Measurements from ENCODE around the gene EVA1C. TPM values are rescaled to one million over a fixed set of nuclear protein-coding genes. Genes with fewer than 3 reads are reported as not detected.
"Not testable (repeated sequence)": the region's sequence is repeated elsewhere in the genome, so short reads cannot be mapped to it uniquely, and the experiment has no call there.

EVA1C gene
- polyA plus RNA-seq, 1 donor (not counting 4 experiments of a cell fraction or from before 2014, with no cell fraction given): 15.3 TPM

DNA sequence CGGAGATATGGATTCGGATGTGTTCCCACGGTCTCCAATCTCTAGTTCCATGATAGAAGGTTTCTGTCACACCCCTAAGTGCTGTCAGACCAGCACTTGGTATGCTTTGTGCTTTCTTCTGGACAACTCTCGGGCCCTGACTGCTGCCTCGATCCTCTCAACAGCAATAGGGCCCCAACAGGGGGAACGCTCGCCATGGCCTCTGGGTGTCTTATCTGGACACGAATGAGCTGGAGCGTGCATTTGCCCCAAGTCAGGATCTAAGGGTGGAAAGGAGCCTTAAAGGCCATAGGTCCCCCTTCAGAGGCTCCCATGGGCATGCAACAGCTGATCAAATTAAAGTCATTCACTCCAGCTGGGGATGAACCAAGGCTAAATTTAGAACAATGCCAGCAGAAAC lies 96.1 kb downstream of the EVA1C start:
- Histone ChIP-seq H3K4me2 (ENCODE audit: control insufficient read depth, extremely low read depth, insufficient read depth, low read depth, low read length) (no peak overlapping the region), H3K27me3 (ENCODE audit: control insufficient read depth, extremely low read depth, insufficient read depth, low read length) (no peaks in the 10 kb centered on the region), H3K9ac (ENCODE audit: control insufficient read depth, extremely low read depth, insufficient read depth, low read length) (no peak overlapping the region), H3K9me3 (ENCODE audit: control insufficient read depth, low read depth, low read length) (no peaks in the 10 kb centered on the region), H3K9me1 (ENCODE audit: control insufficient read depth, extremely low read depth, insufficient read depth, low read length) (no peaks in the 10 kb centered on the region), H3K4me1 (ENCODE audit: control insufficient read depth, extremely low read depth, insufficient read depth, low read length) (no peaks in the 10 kb centered on the region), H3K4me3 (ENCODE audit: control insufficient read depth in 2 of 3, extremely low read depth in 1 of 3, insufficient read depth in 2 of 3, low read depth in 1 of 3, low read length in 3 of 3) (no peak overlapping the region), H4K20me1 (ENCODE audit: control insufficient read depth, extremely low read depth, insufficient read depth, low read length) (no peaks in the 10 kb centered on the region), H3K27ac (ENCODE audit: control insufficient read depth, insufficient read depth, low read length) (no peak overlapping the region), H3K36me3 (ENCODE audit: control insufficient read depth in 2 of 2, extremely low read depth in 1 of 2, insufficient read depth in 2 of 2, low read length in 2 of 2) (peaks cover 0 to 6% of the 10 kb centered on the region in 2 experiments), H2AFZ (ENCODE audit: control insufficient read depth, low read length) (no peak overlapping the region), H3K79me2 (ENCODE audit: control insufficient read depth, insufficient read depth, low read length) (no peaks in the 10 kb centered on the region)
- no peak for TF ChIP-seq EZH2 (IDR thresholded peaks at IDR 0.05; ENCODE audit: low read length)
- TF ChIP-seq, protein P1, sequence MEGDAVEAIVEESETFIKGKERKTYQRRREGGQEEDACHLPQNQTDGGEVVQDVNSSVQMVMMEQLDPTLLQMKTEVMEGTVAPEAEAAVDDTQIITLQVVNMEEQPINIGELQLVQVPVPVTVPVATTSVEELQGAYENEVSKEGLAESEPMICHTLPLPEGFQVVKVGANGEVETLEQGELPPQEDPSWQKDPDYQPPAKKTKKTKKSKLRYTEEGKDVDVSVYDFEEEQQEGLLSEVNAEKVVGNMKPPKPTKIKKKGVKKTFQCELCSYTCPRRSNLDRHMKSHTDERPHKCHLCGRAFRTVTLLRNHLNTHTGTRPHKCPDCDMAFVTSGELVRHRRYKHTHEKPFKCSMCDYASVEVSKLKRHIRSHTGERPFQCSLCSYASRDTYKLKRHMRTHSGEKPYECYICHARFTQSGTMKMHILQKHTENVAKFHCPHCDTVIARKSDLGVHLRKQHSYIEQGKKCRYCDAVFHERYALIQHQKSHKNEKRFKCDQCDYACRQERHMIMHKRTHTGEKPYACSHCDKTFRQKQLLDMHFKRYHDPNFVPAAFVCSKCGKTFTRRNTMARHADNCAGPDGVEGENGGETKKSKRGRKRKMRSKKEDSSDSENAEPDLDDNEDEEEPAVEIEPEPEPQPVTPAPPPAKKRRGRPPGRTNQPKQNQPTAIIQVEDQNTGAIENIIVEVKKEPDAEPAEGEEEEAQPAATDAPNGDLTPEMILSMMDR (optimal IDR thresholded peaks at IDR 0.05 in 1 of 3, IDR thresholded peaks at IDR 0.05 in 1 of 3, conservative IDR thresholded peaks at IDR 0.05 in 1 of 3; ENCODE audit: extremely low read depth in 1 of 3, insufficient read depth in 2 of 3, low read length in 3 of 3): no peak
- FAIRE-seq (no peak), DNase-seq (ENCODE audit: low read depth, low spot score) (no peak)
- dilution Hi-C loops (cut with MboI; ENCODE audit: extremely low pct_ligation_motif_present, low sequenced_read_pairs): no loop called here

DNA sequence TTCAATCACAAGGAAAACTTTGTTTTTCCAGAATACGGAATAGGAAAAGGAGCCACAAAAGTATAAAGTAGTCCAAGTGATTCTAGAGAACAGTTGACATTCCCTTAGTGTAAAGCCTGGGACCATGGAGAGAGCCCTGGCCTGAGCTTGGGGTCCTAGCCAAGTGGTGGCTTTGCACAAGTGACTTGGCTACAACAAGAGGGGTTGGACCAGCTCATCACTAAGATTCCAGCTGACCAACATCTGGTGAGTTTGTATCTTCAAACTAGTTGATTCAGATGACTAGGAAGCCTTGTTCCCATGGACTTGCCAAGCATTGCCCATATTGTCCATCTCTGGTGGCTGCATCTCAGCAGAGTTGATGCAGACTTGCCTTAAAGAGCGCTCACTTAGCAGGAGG lies 96.5 kb downstream of the EVA1C start:
- H3K36me3 ChIP-seq (ENCODE audit: control insufficient read depth in 2 of 2, extremely low read depth in 1 of 2, insufficient read depth in 2 of 2, low read length in 2 of 2); H3K9me3 ChIP-seq (ENCODE audit: control insufficient read depth, low read depth, low read length); H3K79me2 ChIP-seq (ENCODE audit: control insufficient read depth, insufficient read depth, low read length); FAIRE-seq; H4K20me1 ChIP-seq (ENCODE audit: control insufficient read depth, extremely low read depth, insufficient read depth, low read length); H3K9ac ChIP-seq (ENCODE audit: control insufficient read depth, extremely low read depth, insufficient read depth, low read length); H3K4me3 ChIP-seq (ENCODE audit: control insufficient read depth in 2 of 3, extremely low read depth in 1 of 3, insufficient read depth in 2 of 3, low read depth in 1 of 3, low read length in 3 of 3); H3K4me2 ChIP-seq (ENCODE audit: control insufficient read depth, extremely low read depth, insufficient read depth, low read depth, low read length); dilution Hi-C loops (cut with MboI; ENCODE audit: extremely low pct_ligation_motif_present, low sequenced_read_pairs); H3K4me1 ChIP-seq (ENCODE audit: control insufficient read depth, extremely low read depth, insufficient read depth, low read length); H3K9me1 ChIP-seq (ENCODE audit: control insufficient read depth, extremely low read depth, insufficient read depth, low read length); H3K27me3 ChIP-seq (ENCODE audit: control insufficient read depth, extremely low read depth, insufficient read depth, low read length); DNase-seq (ENCODE audit: low read depth, low spot score); H2AFZ ChIP-seq (ENCODE audit: control insufficient read depth, low read length); H3K27ac ChIP-seq (ENCODE audit: control insufficient read depth, insufficient read depth, low read length): not testable (repeated sequence)

DNA sequence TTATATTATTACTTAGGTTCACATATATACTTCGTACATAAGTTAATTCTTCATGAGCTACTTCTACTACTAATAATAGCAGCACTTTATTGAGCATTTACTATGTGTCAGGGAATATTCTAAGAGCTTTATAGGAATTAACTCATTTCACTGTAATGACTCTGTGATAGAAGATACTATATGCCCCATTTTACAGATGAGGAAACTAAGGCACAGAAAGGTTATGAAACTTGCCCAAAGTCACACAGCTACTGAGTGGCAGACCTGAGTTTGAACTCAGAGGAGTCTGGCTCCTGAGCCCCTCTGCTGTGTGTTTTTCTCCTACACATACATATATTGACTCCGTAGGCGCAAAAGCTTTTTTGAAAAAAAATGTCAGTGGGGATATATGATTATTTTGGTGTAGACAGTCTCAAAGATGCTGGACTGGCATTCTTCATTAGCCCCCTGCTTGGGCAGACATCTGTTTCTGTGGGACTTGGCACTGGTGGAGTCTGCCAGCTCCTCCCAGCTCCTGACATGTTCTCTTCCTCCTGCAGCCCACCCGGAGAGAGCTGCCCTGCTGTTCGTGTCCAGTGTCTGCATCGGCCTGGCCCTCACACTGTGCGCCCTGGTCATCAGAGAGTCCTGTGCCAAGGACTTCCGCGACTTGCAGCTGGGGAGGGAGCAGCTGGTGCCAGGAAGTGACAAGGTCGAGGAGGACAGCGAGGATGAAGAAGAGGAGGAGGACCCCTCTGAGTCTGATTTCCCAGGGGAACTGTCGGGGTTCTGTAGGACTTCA lies 102.0 kb downstream of the EVA1C start:
- H3K36me3 ChIP-seq (ENCODE audit: control insufficient read depth in 2 of 2, extremely low read depth in 1 of 2, insufficient read depth in 2 of 2, low read length in 2 of 2): no peaks in the 10 kb centered on the region
- dilution Hi-C loops (cut with MboI; ENCODE audit: extremely low pct_ligation_motif_present, low sequenced_read_pairs): no loop called here
- no peak overlapping the region for H2AFZ ChIP-seq (ENCODE audit: control insufficient read depth, low read length)
- no peak overlapping the region for H3K4me2 ChIP-seq (ENCODE audit: control insufficient read depth, extremely low read depth, insufficient read depth, low read depth, low read length)
- no peaks in the 10 kb centered on the region for H3K27me3 ChIP-seq (ENCODE audit: control insufficient read depth, extremely low read depth, insufficient read depth, low read length)
- H3K4me1 ChIP-seq (ENCODE audit: control insufficient read depth, extremely low read depth, insufficient read depth, low read length): peaks cover 7% of the 10 kb centered on the region
- H3K4me3 ChIP-seq (ENCODE audit: control insufficient read depth in 2 of 3, extremely low read depth in 1 of 3, insufficient read depth in 2 of 3, low read depth in 1 of 3, low read length in 3 of 3): no peak overlapping the region
- FAIRE-seq: no peak
- DNase-seq (ENCODE audit: low read depth, low spot score): no peak
- H3K79me2 ChIP-seq (ENCODE audit: control insufficient read depth, insufficient read depth, low read length): no peaks in the 10 kb centered on the region
- no peaks in the 10 kb centered on the region for H3K9me3 ChIP-seq (ENCODE audit: control insufficient read depth, low read depth, low read length)
- no peaks in the 10 kb centered on the region for H3K9me1 ChIP-seq (ENCODE audit: control insufficient read depth, extremely low read depth, insufficient read depth, low read length)
- TF ChIP-seq EZH2 (IDR thresholded peaks at IDR 0.05; ENCODE audit: low read length): no peak
- TF ChIP-seq, protein P1 (optimal IDR thresholded peaks at IDR 0.05 in 1 of 3, IDR thresholded peaks at IDR 0.05 in 1 of 3, conservative IDR thresholded peaks at IDR 0.05 in 1 of 3; ENCODE audit: extremely low read depth in 1 of 3, insufficient read depth in 2 of 3, low read length in 3 of 3): no peak
- no peak overlapping the region for H3K27ac ChIP-seq (ENCODE audit: control insufficient read depth, insufficient read depth, low read length)
- no peaks in the 10 kb centered on the region for H4K20me1 ChIP-seq (ENCODE audit: control insufficient read depth, extremely low read depth, insufficient read depth, low read length)
- no peak overlapping the region for H3K9ac ChIP-seq (ENCODE audit: control insufficient read depth, extremely low read depth, insufficient read depth, low read length)

Data from keratinocyte (primary cell).